HEK293T (cell line): ENCODE results near the gene FERMT1.

Experiments used
- ARNT ChIP-seq: fragments of 450-650 bp; IDR thresholded peaks from 2 replicates; pipeline ENCODE4 v1.6.1; 2017; ENCODE audit warnings: mild to moderate bottlenecking
- BHLHE40 ChIP-seq: fragments of 450-650 bp; IDR thresholded peaks from 2 replicates; pipeline ENCODE4 v1.6.1; 2016; ENCODE audit warnings: mild to moderate bottlenecking, moderate library complexity, borderline replicate concordance
- CTBP1 ChIP-seq: fragments of 450-650 bp; IDR thresholded peaks from 2 replicates; pipeline ENCODE4 v1.6.1; 2016; ENCODE audit warnings: borderline replicate concordance
- ELF4 ChIP-seq: fragments of 450-650 bp; IDR thresholded peaks from 2 replicates; pipeline ENCODE4 v1.6.1; 2017; ENCODE audit warnings: antibody characterized with exemption
- FOXA1 ChIP-seq: fragments of 450-650 bp; IDR thresholded peaks from 2 replicates; pipeline ENCODE4 v1.6.1; 2016; ENCODE audit warnings: mild to moderate bottlenecking
- FOXK2 ChIP-seq: fragments of 450-650 bp; IDR thresholded peaks from 2 replicates; pipeline ENCODE4 v1.6.1; 2016; ENCODE audit warnings: mild to moderate bottlenecking
- FOXM1 ChIP-seq: fragments of 450-650 bp; IDR thresholded peaks from 2 replicates; pipeline ENCODE4 v1.6.1; 2017; ENCODE audit warnings: mild to moderate bottlenecking, borderline replicate concordance
- HDGF ChIP-seq: fragments of 450-650 bp; IDR thresholded peaks from 2 replicates; pipeline ENCODE4 v1.6.1; 2017; ENCODE audit warnings: antibody characterized with exemption, borderline replicate concordance
- L3MBTL2 ChIP-seq: fragments of 450-650 bp; conservative IDR thresholded peaks from 2 replicates; pipeline ENCODE4 v1.6.1; 2016; ENCODE audit warnings: mild to moderate bottlenecking
- NFRKB ChIP-seq: fragments of 450-650 bp; IDR thresholded peaks from 2 replicates; pipeline ENCODE4 v1.6.1; 2016; ENCODE audit warnings: mild to moderate bottlenecking, moderate library complexity
- SP1 ChIP-seq: fragments of 450-650 bp; IDR thresholded peaks from 2 replicates; pipeline ENCODE4 v1.6.1; 2017
- SUZ12 ChIP-seq: fragments of 450-650 bp; IDR thresholded peaks from 2 replicates; pipeline ENCODE4 v1.6.1; 2016; ENCODE audit warnings: mild to moderate bottlenecking
- TARDBP ChIP-seq: fragments of 450-650 bp; IDR thresholded peaks from 2 replicates; pipeline ENCODE4 v1.6.1; 2016
- TF ChIP-seq, protein P1 (sequence below): fragments of 450-650 bp; IDR thresholded peaks from 2 replicates; pipeline ENCODE4 v1.6.1; 2016

GRCh38 chr20:6095409-6095808 is 27.4 kb downstream of the FERMT1 start:
- TF ChIP-seq SP1 (no peak), BHLHE40 (no peak), L3MBTL2 (no peak), CTBP1 (no peak), FOXA1 (no peak), NFRKB (no peak), HDGF (no peak), FOXM1 (no peak), ARNT (no peak), TARDBP (no peak), FOXK2 (no peak), ELF4 (no peak), SUZ12 (no peak)
- TF ChIP-seq, protein P1, sequence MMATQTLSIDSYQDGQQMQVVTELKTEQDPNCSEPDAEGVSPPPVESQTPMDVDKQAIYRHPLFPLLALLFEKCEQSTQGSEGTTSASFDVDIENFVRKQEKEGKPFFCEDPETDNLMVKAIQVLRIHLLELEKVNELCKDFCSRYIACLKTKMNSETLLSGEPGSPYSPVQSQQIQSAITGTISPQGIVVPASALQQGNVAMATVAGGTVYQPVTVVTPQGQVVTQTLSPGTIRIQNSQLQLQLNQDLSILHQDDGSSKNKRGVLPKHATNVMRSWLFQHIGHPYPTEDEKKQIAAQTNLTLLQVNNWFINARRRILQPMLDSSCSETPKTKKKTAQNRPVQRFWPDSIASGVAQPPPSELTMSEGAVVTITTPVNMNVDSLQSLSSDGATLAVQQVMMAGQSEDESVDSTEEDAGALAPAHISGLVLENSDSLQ: no peak
